GM20000 (cell line): ENCODE data around the gene DUS4L.

ENCODE experiments used
- DNase-seq: peaks from one replicate; pipeline ENCODE4 v3.0.0; 2012; ENCODE audit warnings: low spot score
- CTCF ChIP-seq: IDR thresholded peaks from 2 replicates; pipeline ENCODE4 v1.5.1; 2012; ENCODE audit warnings: mild to moderate bottlenecking, control low read depth; ENCODE audit errors: extremely low read depth, missing control alignments

The DUS4L gene

GRCh38 chr7:107538001-107538400 is 25.8 kb upstream of the DUS4L start:
- DNase-seq = no peak
- TF ChIP-seq CTCF = no peak

DNA sequence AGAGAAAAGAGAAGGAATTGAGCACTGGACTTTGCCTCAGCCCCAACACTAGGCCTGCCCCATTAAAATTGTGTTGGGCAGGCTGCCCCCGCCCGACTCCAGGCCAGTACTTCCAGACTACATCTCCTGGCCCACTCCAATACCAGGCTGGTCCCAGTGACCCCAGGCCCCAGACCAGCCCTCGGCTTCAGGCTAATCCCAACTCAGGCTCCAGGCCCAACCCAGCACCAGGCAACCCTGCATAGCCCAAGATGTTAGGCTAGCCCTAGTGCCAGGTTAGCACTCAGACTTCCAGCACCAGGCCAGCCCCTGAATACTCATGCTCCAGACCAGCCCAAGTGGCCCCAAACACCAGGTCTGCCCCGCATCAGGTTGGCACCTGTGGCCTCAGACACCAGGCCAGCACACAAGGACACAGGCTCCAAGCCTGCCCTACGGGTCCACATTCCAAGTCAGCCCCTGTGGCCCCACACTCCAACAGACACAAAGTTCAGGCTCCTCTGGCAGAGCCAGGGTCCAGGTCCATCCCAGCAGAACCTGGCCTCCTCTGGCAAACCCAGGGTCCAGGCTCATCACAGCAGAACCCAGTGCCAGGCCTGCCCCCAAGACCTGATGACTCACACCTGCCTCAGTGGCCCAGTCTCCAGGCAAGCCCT is 20.3 kb upstream of the DUS4L start:
- no peak for DNase-seq
- TF ChIP-seq CTCF = no peak

- no peak for TF ChIP-seq CTCF
- no peak for DNase-seq
These were observed 18.8 kb upstream of the DUS4L start for GRCh38 chr7:107544848-107545591.

- TF ChIP-seq CTCF = no peak
- no peak for DNase-seq
These were observed 11.8 kb upstream of the DUS4L start for GRCh38 chr7:107551936-107552335.

DNA sequence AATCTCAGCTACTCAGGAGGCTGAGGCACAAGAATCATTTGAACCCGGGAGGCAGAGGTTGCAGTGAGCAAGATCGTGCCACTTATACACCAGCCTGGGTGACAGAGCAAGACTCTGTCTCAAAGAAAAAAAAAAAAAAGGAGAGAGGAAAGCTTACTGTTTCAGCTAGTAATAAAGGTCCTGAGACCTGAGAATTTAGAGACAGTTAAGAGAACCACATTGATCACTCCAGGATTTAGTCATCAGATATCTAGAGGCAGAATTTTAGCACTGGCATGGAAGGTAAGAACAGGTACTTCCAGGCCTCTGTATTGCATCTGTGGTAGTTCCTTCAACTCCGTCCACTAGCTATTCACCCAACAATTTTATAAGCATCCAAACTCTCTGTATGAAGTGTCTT is 7.9 kb upstream of the DUS4L start:
- DNase-seq = no peak
- TF ChIP-seq CTCF = no peak

GRCh38 chr7:107559864-107560263 is 3.9 kb upstream of the DUS4L start:
- DNase-seq = no peak

More at GRCh38 chr7:107559864-107560263, 3.9 kb upstream of the DUS4L start:
- TF ChIP-seq CTCF = no peak
